Choroid plexus epithelial cell (primary cell): ENCODE measurements around the gene SLX9.

ENCODE experiments used
- DNase-seq: peaks from one replicate; pipeline ENCODE4 v3.0.0-alpha.2; 2010; ENCODE audit warnings: low read depth
- H3K4me3 ChIP-seq: 2 replicates; pipeline ENCODE4 v1.5.1; 2011; ENCODE audit warnings: low read depth, mild to moderate bottlenecking, control low read depth, low read length, moderate library complexity
- CTCF ChIP-seq: conservative IDR thresholded peaks from 2 replicates; pipeline ENCODE4 v1.5.1; 2011; ENCODE audit warnings: low read depth, mild to moderate bottlenecking, control low read depth, inconsistent platforms, low read length, moderate library complexity

The SLX9 gene

GRCh38 chr21:44943686-44944550, 4.1 kb downstream of the SLX9 start:
- no peak overlapping the region for H3K4me3 ChIP-seq
- TF ChIP-seq CTCF, result no peak
- no peak for DNase-seq

GRCh38 chr21:44944596-44944995, 4.8 kb downstream of the SLX9 start:
- no peak for DNase-seq
- H3K4me3 ChIP-seq, result no peak overlapping the region
- no peak for TF ChIP-seq CTCF

GRCh38 chr21:44946254-44947041, 6.6 kb downstream of the SLX9 start:
- TF ChIP-seq CTCF, result no peak
- no peak overlapping the region for H3K4me3 ChIP-seq
- no peak for DNase-seq

GRCh38 chr21:44947111-44947929, 7.5 kb downstream of the SLX9 start:
- no peak for DNase-seq
- TF ChIP-seq CTCF, result no peak
- no peak overlapping the region for H3K4me3 ChIP-seq

GRCh38 chr21:44947930-44948331, 8.1 kb downstream of the SLX9 start:
- no peak for DNase-seq
- H3K4me3 ChIP-seq, result no peak overlapping the region
- no peak for TF ChIP-seq CTCF

GRCh38 chr21:44948426-44949120, 8.7 kb downstream of the SLX9 start:
- DNase-seq, result no peak
- TF ChIP-seq CTCF, result no peak
- no peak overlapping the region for H3K4me3 ChIP-seq
